ENCODE measurements around the gene MTUS2.

DNA sequence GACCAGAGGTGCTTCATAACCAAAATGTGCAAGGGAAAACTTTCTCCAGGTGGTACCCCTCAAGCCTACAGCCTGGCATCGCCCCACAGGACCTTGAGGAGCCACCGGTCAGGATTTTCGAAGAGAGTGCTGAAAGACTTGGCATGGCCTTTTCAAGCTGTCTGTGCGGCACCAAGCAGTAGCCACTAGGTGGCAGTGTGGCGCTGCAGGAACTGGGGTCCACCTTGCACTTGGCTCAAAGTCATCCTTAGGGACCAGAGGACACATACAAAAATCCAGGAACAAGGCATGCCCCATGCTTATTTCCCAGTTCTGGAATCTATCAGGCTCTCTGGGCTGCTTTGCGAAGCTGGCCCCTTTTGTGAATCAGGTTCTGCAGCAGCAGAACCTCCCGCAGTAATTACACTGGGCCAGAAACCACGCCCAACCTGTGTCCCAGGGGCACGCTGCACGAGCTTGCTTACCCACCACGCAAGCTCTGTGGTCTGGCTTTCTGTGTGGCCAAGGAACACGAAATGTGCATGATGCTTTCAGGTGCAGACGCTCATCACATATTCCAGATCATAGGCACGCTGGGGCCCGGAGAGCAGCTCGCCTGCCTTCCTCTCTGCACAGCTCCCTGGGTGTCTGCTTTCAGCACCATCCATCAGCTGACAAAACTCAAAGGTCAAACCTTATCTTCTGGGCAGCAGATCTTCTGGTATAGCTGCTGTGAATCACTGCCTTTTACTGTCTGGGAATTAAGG, 688.2 kb downstream of the MTUS2 start:
- TF ChIP-seq CTCF (conservative IDR thresholded peaks at IDR 0.05 in 1 of 2, IDR thresholded peaks at IDR 0.05 in 1 of 2; ENCODE audit: low read depth in 1 of 2, low read length in 2 of 2) (peak; percentile 96 to 98), EZH2 (IDR thresholded peaks at IDR 0.05; ENCODE audit: low read length, missing control alignments) (no peak)
